Suprapubic skin (tissue), 3 donors: ENCODE measurements around the gene PBOV1.

Source experiments
- POLR2A ChIP-seq, 2 donors: fragments of 450-650 bp; IDR thresholded peaks; one replicate each; pipeline ENCODE4 v1.6.1; 2017; ENCODE audit warnings: antibody characterized with exemption in 2 of 2, mild to moderate bottlenecking in 2 of 2, moderate library complexity in 2 of 2
- TF ChIP-seq, protein P1 (sequence below), 2 donors: fragments of 200-600 bp in 1 of 2; fragments of 450-650 bp in 1 of 2; sonication (generic) in 1 of 2; IDR thresholded peaks; one replicate each; pipeline ENCODE4 v1.5.1; 2016 to 2019; ENCODE audit warnings: antibody characterized with exemption in 2 of 2, mild to moderate bottlenecking in 1 of 2, moderate library complexity in 1 of 2

DNA sequence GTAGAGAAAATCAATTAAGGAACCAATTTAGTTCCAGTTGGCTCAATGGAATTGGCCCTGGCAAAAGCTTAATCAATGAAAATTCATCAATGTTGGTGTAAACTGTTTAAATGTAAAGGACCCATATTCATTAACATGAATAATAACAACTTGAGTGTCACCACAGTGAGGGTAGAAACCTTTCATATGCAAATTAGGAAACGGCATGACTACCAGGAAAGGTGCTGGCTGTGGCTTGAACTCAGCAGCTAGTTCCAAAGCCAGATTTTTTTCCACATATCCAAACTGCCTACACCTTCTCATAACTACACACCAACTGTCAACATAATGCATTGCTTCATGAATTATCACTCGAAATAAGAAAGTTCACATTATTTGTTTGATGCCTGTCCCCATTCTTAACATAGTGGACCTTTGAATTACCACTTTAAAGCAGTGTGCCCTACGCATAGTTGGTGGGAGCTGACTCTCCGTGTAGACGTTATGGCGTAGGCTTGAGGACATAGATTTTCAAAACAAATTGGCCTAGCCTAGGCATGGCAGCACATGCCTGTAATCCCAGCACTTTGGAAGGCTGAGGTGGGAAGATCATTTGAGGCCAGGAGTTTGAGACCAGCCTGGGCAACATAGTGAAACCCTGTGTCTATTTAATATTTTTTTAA, 19.7 kb downstream of the PBOV1 start:
- TF ChIP-seq, protein P1, sequence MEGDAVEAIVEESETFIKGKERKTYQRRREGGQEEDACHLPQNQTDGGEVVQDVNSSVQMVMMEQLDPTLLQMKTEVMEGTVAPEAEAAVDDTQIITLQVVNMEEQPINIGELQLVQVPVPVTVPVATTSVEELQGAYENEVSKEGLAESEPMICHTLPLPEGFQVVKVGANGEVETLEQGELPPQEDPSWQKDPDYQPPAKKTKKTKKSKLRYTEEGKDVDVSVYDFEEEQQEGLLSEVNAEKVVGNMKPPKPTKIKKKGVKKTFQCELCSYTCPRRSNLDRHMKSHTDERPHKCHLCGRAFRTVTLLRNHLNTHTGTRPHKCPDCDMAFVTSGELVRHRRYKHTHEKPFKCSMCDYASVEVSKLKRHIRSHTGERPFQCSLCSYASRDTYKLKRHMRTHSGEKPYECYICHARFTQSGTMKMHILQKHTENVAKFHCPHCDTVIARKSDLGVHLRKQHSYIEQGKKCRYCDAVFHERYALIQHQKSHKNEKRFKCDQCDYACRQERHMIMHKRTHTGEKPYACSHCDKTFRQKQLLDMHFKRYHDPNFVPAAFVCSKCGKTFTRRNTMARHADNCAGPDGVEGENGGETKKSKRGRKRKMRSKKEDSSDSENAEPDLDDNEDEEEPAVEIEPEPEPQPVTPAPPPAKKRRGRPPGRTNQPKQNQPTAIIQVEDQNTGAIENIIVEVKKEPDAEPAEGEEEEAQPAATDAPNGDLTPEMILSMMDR (IDR thresholded peaks at IDR 0.05) = no peak
- TF ChIP-seq POLR2A (IDR thresholded peaks at IDR 0.05) = no peak
